CD4-positive, alpha-beta T cell treated with Interleukin-12 subunit alpha and Interleukin-12 subunit beta, for 1 hour (primary cell): ENCODE results near the gene PDIA2.
"Not testable (repeated sequence)": the region's sequence is repeated elsewhere in the genome, so short reads cannot be mapped to it uniquely, and the experiment has no call there.

Source experiments
- DNase-seq: peaks from one replicate; pipeline ENCODE4 v3.0.0-alpha.2; 2020

PDIA2 gene

GRCh38 chr16:264440-264951, 18.5 kb upstream of the PDIA2 start:
- DNase-seq: no peak

GRCh38 chr16:265002-265529, 17.9 kb upstream of the PDIA2 start:
- DNase-seq: no peak

- no peak for DNase-seq
Observed at GRCh38 chr16:265711-266110, 17.3 kb upstream of the PDIA2 start.

- DNase-seq: no peak
Observed at GRCh38 chr16:266258-267164, 16.5 kb upstream of the PDIA2 start.

- not testable (repeated sequence) for DNase-seq
Observed at GRCh38 chr16:267562-267961, 15.4 kb upstream of the PDIA2 start.

- DNase-seq: no peak
Observed at GRCh38 chr16:268141-269053, 14.6 kb upstream of the PDIA2 start.

- DNase-seq: no peak
Observed at GRCh38 chr16:269061-269796, 13.7 kb upstream of the PDIA2 start.

- DNase-seq: no peak
Observed at GRCh38 chr16:270381-271255, 12.3 kb upstream of the PDIA2 start.

GRCh38 chr16:272633-273546, 10.1 kb upstream of the PDIA2 start:
- no peak for DNase-seq

GRCh38 chr16:273547-274421, 9.2 kb upstream of the PDIA2 start:
- no peak for DNase-seq

- peak; percentile 13 for DNase-seq
Observed at GRCh38 chr16:275041-275641, 7.8 kb upstream of the PDIA2 start.

- DNase-seq: no peak
Observed at GRCh38 chr16:275786-276232, 7.2 kb upstream of the PDIA2 start, which contains the start of gene RGS11. RGS11 (minus strand) TSS chr16:275944; CDS start chr16:275911, 33 bp downstream.

- no peak for DNase-seq
Observed at GRCh38 chr16:276426-277077, 6.4 kb upstream of the PDIA2 start.

- peak; percentile 62 for DNase-seq
Observed at GRCh38 chr16:278863-279366, 4.0 kb upstream of the PDIA2 start.

- DNase-seq: no peak
Observed at GRCh38 chr16:279531-279930, 3.4 kb upstream of the PDIA2 start.

- DNase-seq: no peak
Observed at GRCh38 chr16:280005-280460, 2.9 kb upstream of the PDIA2 start.

- no peak for DNase-seq
Observed at GRCh38 chr16:280552-280951, 2.4 kb upstream of the PDIA2 start, which contains the start of gene ARHGDIG. ARHGDIG (plus strand) TSS chr16:280591; CDS start chr16:280681, 90 bp downstream.
